ENCODE results near the gene APBA2. TPM values are rescaled to one million over a fixed set of nuclear protein-coding genes. Genes with fewer than 3 reads are reported as not detected.

Gene APBA2
- total RNA-seq, 1 donor from 2014 or later = 3.8 TPM

DNA sequence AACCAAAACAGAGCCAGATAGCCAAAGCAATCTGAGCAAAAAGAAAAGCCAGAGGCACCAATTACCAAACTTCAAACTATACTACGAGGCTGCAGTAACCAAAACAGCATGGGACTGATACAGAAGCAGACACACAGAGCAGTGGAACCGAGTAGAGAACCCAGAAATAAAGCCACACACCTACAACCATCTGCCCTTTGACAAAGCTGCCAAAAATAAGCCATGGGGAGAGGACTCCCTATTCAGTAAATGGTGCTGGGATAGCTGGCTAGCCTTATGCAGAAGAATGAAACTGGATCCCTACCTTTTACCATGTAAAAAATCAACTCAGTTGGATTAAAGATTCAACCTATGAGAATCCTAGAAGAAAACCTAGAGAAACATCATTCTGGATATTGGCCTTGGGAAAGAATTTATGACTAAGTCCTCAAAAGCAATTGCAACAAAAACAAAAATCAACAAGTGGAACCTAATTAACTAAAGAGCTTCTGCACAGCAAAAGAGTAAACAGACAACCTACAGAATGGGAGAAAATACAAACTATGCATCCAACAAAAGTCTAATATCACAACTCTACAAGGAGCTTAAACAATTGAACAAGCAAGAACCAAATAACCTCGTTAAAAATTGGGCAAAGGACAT, 95.1 kb downstream of the APBA2 start:
- Histone ChIP-seq H3K9me3 (no peaks in the 10 kb centered on the region), H3K4me1 (peaks cover 7% of the 10 kb centered on the region), H3K27me3 (ENCODE audit: low read depth) (no peaks in the 10 kb centered on the region), H3K27ac (no peak overlapping the region), H3K36me3 (no peaks in the 10 kb centered on the region), H3K4me3 (no peak overlapping the region)
- DNase-seq (no peak), ATAC-seq (no peak)
- TF ChIP-seq, protein P1, sequence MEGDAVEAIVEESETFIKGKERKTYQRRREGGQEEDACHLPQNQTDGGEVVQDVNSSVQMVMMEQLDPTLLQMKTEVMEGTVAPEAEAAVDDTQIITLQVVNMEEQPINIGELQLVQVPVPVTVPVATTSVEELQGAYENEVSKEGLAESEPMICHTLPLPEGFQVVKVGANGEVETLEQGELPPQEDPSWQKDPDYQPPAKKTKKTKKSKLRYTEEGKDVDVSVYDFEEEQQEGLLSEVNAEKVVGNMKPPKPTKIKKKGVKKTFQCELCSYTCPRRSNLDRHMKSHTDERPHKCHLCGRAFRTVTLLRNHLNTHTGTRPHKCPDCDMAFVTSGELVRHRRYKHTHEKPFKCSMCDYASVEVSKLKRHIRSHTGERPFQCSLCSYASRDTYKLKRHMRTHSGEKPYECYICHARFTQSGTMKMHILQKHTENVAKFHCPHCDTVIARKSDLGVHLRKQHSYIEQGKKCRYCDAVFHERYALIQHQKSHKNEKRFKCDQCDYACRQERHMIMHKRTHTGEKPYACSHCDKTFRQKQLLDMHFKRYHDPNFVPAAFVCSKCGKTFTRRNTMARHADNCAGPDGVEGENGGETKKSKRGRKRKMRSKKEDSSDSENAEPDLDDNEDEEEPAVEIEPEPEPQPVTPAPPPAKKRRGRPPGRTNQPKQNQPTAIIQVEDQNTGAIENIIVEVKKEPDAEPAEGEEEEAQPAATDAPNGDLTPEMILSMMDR (IDR thresholded peaks at IDR 0.05) = no peak
- intact Hi-C loops (cut with DNase I) = no loop called here

DNA sequence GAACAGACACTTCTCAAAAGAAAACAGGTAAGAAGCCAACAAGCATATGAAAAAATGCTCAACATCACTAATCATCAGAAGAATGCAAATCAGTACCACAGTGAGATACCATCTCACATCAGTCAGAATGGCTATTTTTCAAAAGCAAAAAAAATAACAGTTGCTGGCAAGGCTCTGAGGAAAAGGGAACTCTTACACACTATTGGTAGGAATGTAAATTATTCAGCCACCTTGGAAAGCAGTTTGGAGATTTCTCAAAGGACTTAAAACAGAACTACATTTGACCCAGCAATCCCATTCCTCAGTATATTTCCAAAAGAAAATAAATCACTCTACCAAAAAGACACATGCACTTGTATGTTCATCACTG, 95.6 kb downstream of the APBA2 start:
- Histone ChIP-seq H3K27ac (no peak overlapping the region), H3K9me3 (no peaks in the 10 kb centered on the region), H3K4me3 (no peak overlapping the region), H3K27me3 (ENCODE audit: low read depth) (no peaks in the 10 kb centered on the region), H3K36me3 (no peaks in the 10 kb centered on the region), H3K4me1 (peaks cover 7% of the 10 kb centered on the region)
- TF ChIP-seq, protein P1 (IDR thresholded peaks at IDR 0.05) = no peak
- intact Hi-C loops (cut with DNase I) = no loop called here
- DNase-seq = no peak
- ATAC-seq = no peak

DNA sequence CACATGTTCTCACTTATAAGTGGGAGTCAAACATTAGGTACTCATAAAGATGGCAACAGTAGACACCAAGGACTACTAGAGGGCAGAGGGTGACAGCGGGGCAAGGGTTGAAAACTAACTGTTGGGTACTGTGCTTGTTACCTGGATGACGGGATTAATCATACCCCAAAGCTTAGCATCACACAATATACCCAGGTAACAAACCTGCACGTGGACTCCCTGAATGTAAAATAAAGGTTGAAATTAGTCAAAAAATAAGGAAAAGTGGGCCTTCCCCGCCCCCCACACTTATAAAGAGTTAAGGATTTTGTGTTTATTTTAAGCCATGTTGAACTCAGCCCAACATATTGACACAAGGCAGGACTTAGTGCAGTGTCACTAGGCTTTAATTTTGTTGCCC, 96.1 kb downstream of the APBA2 start:
- ATAC-seq (no peak), DNase-seq (no peak)
- intact Hi-C loops (cut with DNase I) = no loop called here
- TF ChIP-seq, protein P1 (IDR thresholded peaks at IDR 0.05) = no peak
- H3K27ac ChIP-seq = no peak overlapping the region
- H3K4me1 ChIP-seq = peaks cover 7% of the 10 kb centered on the region
- H3K27me3 ChIP-seq (ENCODE audit: low read depth) = no peaks in the 10 kb centered on the region
- no peaks in the 10 kb centered on the region for H3K9me3 ChIP-seq
- no peak overlapping the region for H3K4me3 ChIP-seq
- no peaks in the 10 kb centered on the region for H3K36me3 ChIP-seq

DNA sequence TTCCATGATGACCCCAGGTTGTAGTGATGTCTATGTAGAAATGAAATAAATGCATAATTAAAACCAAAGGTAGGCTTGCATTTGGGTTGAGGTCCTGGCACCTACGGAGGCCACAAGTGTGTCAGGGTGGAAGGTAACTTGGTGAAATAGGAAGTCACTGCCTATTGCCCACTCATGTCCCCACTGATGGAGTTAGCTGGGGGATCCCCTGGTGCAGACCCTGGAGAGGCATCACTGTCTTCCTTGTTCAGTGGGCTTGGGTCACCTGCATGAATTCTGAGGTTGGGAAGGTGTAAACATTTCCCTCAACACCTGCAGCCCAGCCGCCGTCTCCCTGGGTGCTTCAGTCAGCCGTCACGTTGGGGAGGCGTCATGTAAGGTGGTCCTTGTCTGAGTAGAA, 97.1 kb downstream of the APBA2 start:
- TF ChIP-seq, protein P1 (IDR thresholded peaks at IDR 0.05) = no peak
- Histone ChIP-seq H3K36me3 (no peaks in the 10 kb centered on the region), H3K4me3 (no peak overlapping the region)

DNA sequence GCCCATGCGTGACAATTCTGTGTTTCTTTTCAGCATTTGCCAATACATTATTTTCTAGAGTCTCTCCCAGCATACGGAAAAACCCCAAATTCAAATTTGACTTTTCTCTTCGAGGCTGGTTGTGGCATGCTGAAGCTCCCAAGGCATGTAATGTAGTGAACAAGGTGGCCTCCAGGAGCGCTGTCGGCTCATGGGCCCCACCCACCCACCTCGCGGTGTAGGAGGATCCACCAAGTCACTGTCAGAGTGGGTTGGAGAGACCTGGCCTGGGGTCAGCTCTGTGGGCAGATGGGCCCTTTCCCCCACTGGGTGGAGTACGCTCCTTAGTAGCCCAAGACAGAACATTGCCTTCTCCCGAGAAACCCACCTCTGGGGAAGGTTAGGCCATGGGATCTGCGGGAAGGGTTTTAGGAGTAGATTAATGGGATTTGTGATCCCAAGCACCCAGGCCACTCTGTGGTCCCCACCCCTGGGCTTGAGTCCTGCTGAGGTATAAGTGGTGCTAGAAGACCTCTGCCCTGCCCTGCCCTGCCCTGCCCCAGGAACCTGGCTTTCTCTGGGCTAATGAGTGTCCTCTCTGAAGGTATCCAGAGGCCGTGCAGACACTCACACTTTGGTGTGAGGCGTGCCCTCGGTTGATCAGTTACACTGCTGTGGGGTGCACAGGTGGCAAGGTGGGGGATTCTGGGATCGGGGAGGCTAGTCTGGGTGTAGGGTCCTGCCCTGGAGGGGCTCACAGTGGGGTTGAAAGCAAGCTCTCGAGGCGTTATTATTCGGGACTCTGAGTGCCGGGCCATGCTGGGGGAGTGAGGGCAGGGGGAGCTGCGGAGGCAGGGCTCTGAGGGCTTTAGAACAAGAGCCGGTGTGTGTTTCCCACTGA, 97.9 kb downstream of the APBA2 start:
- no peaks in the 10 kb centered on the region for H3K36me3 ChIP-seq
- no peak overlapping the region for H3K4me3 ChIP-seq
- no peaks in the 10 kb centered on the region for H3K27me3 ChIP-seq (ENCODE audit: low read depth)
- DNase-seq (no peak), ATAC-seq (peak in 1 of 2 donors; percentile 21)
- H3K27ac ChIP-seq = no peak overlapping the region
- intact Hi-C loops (cut with DNase I) = no loop called here
- TF ChIP-seq, protein P1 (IDR thresholded peaks at IDR 0.05) = no peak
- no peaks in the 10 kb centered on the region for H3K9me3 ChIP-seq
- peaks cover 7% of the 10 kb centered on the region for H3K4me1 ChIP-seq

More for the DNA sequence above, 97.1 kb downstream of the APBA2 start:
- ATAC-seq (no peak), DNase-seq (no peak)
- H3K4me1 ChIP-seq = peaks cover 7% of the 10 kb centered on the region
- H3K27ac ChIP-seq = no peak overlapping the region
- H3K27me3 ChIP-seq (ENCODE audit: low read depth) = no peaks in the 10 kb centered on the region
- H3K9me3 ChIP-seq = no peaks in the 10 kb centered on the region
- intact Hi-C loops (cut with DNase I) = no loop called here

Measured in lower lobe of right lung (tissue), 2 donors.